Upper lobe of left lung (tissue), 6 donors: ENCODE measurements around the gene PDAP1. TPM values are rescaled to one million over a fixed set of nuclear protein-coding genes. Genes with fewer than 3 reads are reported as not detected.

Source experiments
- ATAC-seq, 2 donors: fragments of 200-7000 bp; cut with Tn5 transposase; one replicate each; pipeline ENCODE4 v1.9.1; 2022; ENCODE audit warnings: mild to moderate bottlenecking in 2 of 2, moderate library complexity in 2 of 2; ENCODE audit not compliant: low FRiP score in 2 of 2
- DNase-seq, 2 donors: peaks; one replicate each; pipeline ENCODE4 v3.0.0-alpha.2; 2019 to 2020
- H3K27ac ChIP-seq, 4 donors: fragments of 200-600 bp; sonication (generic); one replicate each; pipeline ENCODE4 v1.5.1; 2016 to 2019
- H3K27me3 ChIP-seq, 4 donors: fragments of 200-600 bp; sonication (generic); one replicate each; pipeline ENCODE4 v1.5.1; 2017 to 2019
- H3K36me3 ChIP-seq, 4 donors: fragments of 200-600 bp; sonication (generic); one replicate each; pipeline ENCODE4 v1.5.1; 2016 to 2019
- H3K4me1 ChIP-seq, 4 donors: fragments of 200-600 bp; sonication (generic); one replicate each; pipeline ENCODE4 v1.5.1; 2018 to 2019
- H3K4me3 ChIP-seq, 4 donors: fragments of 200-600 bp; sonication (generic); one replicate each; pipeline ENCODE4 v1.5.1; 2017 to 2019; ENCODE audit warnings: mild to moderate bottlenecking in 2 of 4, moderate library complexity in 1 of 4
- H3K9me3 ChIP-seq, 4 donors: fragments of 200-600 bp; sonication (generic); one replicate each; pipeline ENCODE4 v1.5.1; 2018 to 2019
- EP300 ChIP-seq, 4 donors: sonication (generic); formaldehyde crosslinking; IDR thresholded peaks; one replicate each; pipeline ENCODE4 v1.5.1; 2017; ENCODE audit warnings: antibody characterized with exemption in 4 of 4, control low read depth in 2 of 4
- POLR2A ChIP-seq, 4 donors: fragments of 450-650 bp; IDR thresholded peaks; one replicate each; pipeline ENCODE4 v1.5.1; 2016 to 2017; ENCODE audit warnings: antibody characterized with exemption in 4 of 4, mild to moderate bottlenecking in 2 of 4
- POLR2AphosphoS5 ChIP-seq, 2 donors: sonication (generic); formaldehyde crosslinking; IDR thresholded peaks; one replicate each; pipeline ENCODE4 v1.5.1; 2017; ENCODE audit warnings: antibody characterized with exemption in 2 of 2
- WGBS, 2 donors: methylation state at CpG; one replicate each; pipeline ENCODE4 v1.1.5; 2017 to 2018; 5-methylcytosine and 5-hydroxymethylcytosine counted together
- total RNA-seq, 6 donors: library from RNA; depleted of rRNA in 4 of 6; stranded (reverse); fragments of >200 nt in 4 of 6; gene quantifications; one replicate each; pipeline versions ENCODE4 v1.1.0 to v1.2.1, GENCODE V29; 2016 to 2021
- TF ChIP-seq, protein P1 (sequence below), 6 experiments: fragments of 450-650 bp in 4 of 6; fragments of 200-600 bp in 2 of 6; sonication (generic) in 2 of 6; IDR thresholded peaks; one replicate each; pipeline ENCODE4 v1.5.1; 2016 to 2019; ENCODE audit warnings: antibody characterized with exemption in 6 of 6
- donor health status: DM: no; HTN: no; CAD: no; lungs with moderate emphysema.
- donor health status: DM: no; HTN: yes; CAD: no; lungs with severe emphysema.

The PDAP1 gene, protein sequence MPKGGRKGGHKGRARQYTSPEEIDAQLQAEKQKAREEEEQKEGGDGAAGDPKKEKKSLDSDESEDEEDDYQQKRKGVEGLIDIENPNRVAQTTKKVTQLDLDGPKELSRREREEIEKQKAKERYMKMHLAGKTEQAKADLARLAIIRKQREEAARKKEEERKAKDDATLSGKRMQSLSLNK
- total RNA-seq = 10 to 100 TPM; 31.4 to 76.0 (median 67.4) TPM

DNA sequence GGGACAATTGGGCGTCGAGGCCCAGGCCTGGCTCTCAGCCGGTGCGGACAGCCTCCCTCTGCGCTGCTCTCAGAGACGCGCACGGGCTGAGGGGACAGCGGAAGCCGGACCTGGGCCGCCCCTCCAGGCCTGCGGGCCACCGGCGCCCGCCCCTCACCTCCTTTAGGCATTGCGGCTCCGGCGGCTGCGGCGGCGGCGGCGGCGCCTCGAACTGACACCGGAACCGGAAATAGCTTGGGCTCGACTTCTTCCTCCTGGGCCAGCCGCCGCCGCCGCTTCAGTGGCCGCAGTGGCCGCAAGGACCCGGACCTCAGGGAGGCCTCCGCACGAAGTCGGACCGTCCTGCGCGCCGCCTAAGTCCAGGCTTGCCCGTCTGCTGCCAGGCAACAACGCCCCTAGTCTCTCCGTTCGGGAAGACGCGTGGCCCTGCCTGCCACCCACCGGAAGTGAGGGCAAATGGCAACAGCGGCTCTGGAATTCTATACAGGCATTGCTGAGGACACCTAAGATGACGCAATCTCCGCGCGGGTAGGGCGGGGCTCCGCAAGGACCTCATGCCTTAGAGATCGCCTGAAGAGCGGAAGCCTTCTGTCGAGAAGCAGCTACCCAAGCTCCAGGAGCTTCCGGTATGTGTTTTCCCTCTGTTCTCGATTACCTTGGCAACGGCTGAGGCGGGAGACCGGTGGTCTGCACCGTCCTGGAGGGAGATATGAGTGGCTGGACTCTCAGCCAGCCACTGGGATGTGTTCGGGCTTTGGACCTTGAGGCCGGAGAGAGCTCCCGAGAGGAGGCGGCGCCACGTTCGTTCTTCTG is at the start of gene PDAP1, which contains the start of gene BUD31:
TSS of gene PDAP1 (minus strand) at position 219 of the 813 bp plus-strand sequence. CDS start at position 170, 49 bp downstream.
TSS of gene BUD31 (plus strand) at position 591 of the 813 bp plus-strand sequence. CDS start 2,124 bp downstream, outside the sequence.
- ATAC-seq (peak; percentile 97), DNase-seq (peak; percentile 96 to 98)
- TF ChIP-seq EP300 (IDR thresholded peaks at IDR 0.05) (no peak), POLR2AphosphoS5 (IDR thresholded peaks at IDR 0.05) (peak; percentile 93 to 95), POLR2A (IDR thresholded peaks at IDR 0.05) (peak; percentile 13 to 85 (median 84))
- TF ChIP-seq, protein P1, sequence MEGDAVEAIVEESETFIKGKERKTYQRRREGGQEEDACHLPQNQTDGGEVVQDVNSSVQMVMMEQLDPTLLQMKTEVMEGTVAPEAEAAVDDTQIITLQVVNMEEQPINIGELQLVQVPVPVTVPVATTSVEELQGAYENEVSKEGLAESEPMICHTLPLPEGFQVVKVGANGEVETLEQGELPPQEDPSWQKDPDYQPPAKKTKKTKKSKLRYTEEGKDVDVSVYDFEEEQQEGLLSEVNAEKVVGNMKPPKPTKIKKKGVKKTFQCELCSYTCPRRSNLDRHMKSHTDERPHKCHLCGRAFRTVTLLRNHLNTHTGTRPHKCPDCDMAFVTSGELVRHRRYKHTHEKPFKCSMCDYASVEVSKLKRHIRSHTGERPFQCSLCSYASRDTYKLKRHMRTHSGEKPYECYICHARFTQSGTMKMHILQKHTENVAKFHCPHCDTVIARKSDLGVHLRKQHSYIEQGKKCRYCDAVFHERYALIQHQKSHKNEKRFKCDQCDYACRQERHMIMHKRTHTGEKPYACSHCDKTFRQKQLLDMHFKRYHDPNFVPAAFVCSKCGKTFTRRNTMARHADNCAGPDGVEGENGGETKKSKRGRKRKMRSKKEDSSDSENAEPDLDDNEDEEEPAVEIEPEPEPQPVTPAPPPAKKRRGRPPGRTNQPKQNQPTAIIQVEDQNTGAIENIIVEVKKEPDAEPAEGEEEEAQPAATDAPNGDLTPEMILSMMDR (IDR thresholded peaks at IDR 0.05) = peak in 5 of 6 experiments; percentile 20 to 70 (median 67)
- peaks cover 11 to 49% (median 43%) of the 10 kb centered on the region in 4 donors for H3K36me3 ChIP-seq
- WGBS, 2 donors = 0 to 1% methylated on average over 7 to 25 of the region's 72 CpGs
- H3K27me3 ChIP-seq = no peaks in the 10 kb centered on the region
- peaks cover 29 to 40% (median 36%) of the 10 kb centered on the region in 4 donors for H3K4me1 ChIP-seq
- peak within 1 kb of the TSS; percentile 84 to 98 (median 92) for H3K4me3 ChIP-seq
- peak within 1 kb of the TSS; percentile 98 to 99 (median 99) for H3K27ac ChIP-seq
- no peaks in the 10 kb centered on the region for H3K9me3 ChIP-seq

DNA sequence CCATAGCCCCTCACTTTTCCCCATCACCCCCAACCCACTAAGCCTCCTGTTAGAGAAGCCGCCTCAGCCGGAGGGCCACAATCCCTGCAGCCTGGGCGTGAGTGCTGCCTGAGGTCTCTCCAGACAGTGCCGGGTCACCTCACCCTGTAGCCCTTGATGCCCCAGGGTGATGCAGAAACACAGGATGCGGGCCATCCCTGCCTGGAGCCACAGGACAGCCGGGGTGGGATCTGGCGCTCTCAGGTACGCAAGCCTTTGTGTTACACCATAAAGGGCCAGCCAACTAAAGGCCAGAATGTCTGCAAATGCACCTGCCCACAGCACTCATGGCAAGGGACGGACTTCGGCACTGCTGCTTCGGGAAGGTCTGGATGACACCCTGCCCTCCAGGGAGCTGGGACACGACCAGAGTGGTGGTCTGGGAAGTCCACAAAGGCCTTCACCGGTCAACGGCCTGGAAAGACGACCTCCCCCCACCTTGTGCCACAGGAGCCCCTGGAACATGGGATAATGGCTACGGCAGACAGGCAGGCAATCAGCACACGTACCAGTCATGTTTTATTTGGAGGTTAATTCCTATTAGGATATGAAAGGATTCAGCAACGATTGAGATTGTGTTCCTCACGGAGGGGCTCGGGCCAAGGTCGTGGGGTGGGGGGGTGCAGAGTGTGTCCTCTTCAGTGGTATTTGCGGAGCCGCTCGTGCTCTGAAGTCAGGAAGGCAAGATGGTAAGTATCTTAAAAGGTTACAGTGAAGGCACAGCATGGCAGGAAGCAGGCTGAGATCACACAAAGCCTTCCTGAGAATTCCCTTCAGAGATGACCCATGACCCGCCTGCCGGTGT is 49.5 kb upstream of the PDAP1 start:
- no peak for DNase-seq
- Histone ChIP-seq H3K9me3 (no peaks in the 10 kb centered on the region), H3K4me3 (no peak overlapping the region), H3K27me3 (no peaks in the 10 kb centered on the region), H3K4me1 (peaks cover 0 to 18% (median 0%) of the 10 kb centered on the region in 4 donors), H3K36me3 (peaks cover 13 to 77% (median 62%) of the 10 kb centered on the region in 4 donors), H3K27ac (no peak overlapping the region)
- TF ChIP-seq POLR2AphosphoS5 (IDR thresholded peaks at IDR 0.05) (no peak), POLR2A (IDR thresholded peaks at IDR 0.05) (no peak), EP300 (IDR thresholded peaks at IDR 0.05) (no peak)
- TF ChIP-seq, protein P1 (IDR thresholded peaks at IDR 0.05) = no peak
- 87 to 91% methylated on average over 19 to 26 of the region's 26 CpGs for WGBS, 2 donors
- ATAC-seq = peak in 1 of 2 donors; percentile 9

DNA sequence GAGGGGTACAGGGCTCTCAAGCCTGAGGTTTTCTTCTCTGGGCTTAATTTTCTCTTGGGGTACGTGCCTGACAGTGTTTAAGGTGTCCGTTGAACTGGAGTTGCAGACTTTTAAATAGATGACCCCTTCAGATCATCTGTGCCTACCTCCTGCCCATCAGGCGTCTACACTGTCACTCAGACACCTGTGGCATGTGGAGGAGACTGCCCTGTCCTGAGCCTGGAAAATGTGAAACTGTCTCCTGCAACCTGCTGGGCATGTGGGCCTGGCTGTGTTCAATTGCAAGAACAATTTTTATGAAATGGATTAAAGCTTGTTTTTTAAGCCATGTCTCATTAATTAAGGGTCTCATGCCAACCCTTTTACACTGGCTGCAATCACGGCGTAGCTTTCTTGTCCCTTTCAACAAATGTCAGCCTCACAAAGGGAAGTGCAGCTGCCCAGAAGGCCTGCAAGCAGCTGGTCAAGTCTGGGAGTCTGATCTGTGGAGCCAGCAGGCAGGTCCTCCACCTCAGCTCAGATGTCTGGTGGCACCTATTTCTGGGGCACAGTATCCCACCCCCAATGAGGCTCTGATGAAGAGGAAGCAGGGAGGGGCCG is 48.8 kb upstream of the PDAP1 start:
- H3K9me3 ChIP-seq = no peaks in the 10 kb centered on the region
- no peak overlapping the region for H3K27ac ChIP-seq
- peaks cover 13 to 79% (median 69%) of the 10 kb centered on the region in 4 donors for H3K36me3 ChIP-seq
- TF ChIP-seq EP300 (IDR thresholded peaks at IDR 0.05) (no peak), POLR2A (IDR thresholded peaks at IDR 0.05) (no peak), POLR2AphosphoS5 (IDR thresholded peaks at IDR 0.05) (no peak)
- TF ChIP-seq, protein P1 (IDR thresholded peaks at IDR 0.05) = no peak
- no peaks in the 10 kb centered on the region for H3K27me3 ChIP-seq
- no peak for DNase-seq
- peaks cover 0 to 11% (median 0%) of the 10 kb centered on the region in 4 donors for H3K4me1 ChIP-seq
- ATAC-seq = no peak
- H3K4me3 ChIP-seq = no peak overlapping the region
- 86 to 87% methylated on average over 3 to 6 of the region's 6 CpGs for WGBS, 2 donors

DNA sequence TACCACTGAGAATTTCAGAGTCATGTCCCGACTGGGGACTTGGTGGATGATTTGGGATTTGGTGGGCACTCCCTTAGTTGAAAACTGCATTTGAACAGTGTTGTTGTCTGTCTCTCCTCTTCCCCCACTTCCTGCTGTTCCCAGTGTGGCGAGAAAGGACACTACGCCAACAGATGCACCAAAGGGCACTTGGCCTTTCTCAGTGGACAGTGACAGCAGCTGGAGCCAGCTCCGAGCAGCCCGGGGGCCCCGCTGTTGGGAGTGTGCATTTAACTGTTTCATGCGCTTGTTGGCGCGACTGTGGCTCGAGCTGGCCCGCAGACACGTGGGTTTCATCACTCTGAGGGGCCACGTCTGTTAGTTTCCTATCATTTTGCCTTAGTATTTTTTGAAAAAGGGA is 47.9 kb upstream of the PDAP1 start:
- no peak for ATAC-seq
- DNase-seq = no peak
- Histone ChIP-seq H3K4me1 (peaks cover 0 to 4% (median 0%) of the 10 kb centered on the region in 4 donors), H3K27me3 (no peaks in the 10 kb centered on the region), H3K27ac (no peak overlapping the region), H3K4me3 (no peak overlapping the region), H3K9me3 (no peaks in the 10 kb centered on the region), H3K36me3 (peaks cover 13 to 87% (median 75%) of the 10 kb centered on the region in 4 donors)
- TF ChIP-seq POLR2A (IDR thresholded peaks at IDR 0.05) (no peak), EP300 (IDR thresholded peaks at IDR 0.05) (no peak), POLR2AphosphoS5 (IDR thresholded peaks at IDR 0.05) (no peak)
- TF ChIP-seq, protein P1 (IDR thresholded peaks at IDR 0.05) = no peak
- WGBS, 2 donors = 74 to 81% methylated on average over 11 to 13 of the region's 13 CpGs
